Heart left ventricle (tissue), 16 donors: Measurements from ENCODE around the gene ZNF300. TPM values are rescaled to one million over a fixed set of nuclear protein-coding genes. Genes with fewer than 3 reads are reported as not detected.

Experiments
- ATAC-seq, 4 donors: fragments of 200-7000 bp; cut with Tn5 transposase; one replicate each; pipeline ENCODE4 v1.9.1; 2020 to 2022; ENCODE audit warnings: moderate library complexity in 4 of 4, mild to moderate bottlenecking in 3 of 4, moderate number of reproducible peaks in 1 of 4
- DNase-seq, 5 donors: peaks; one replicate each; pipeline ENCODE4 v3.0.0-alpha.2; 2020
- H3K27ac ChIP-seq, 12 donors: fragments of 200-600 bp; sonication (generic) in 4 of 12; one replicate each; pipeline versions ENCODE4 v1.5.0 to v1.8.0; 2016 to 2022; ENCODE audit warnings: mild to moderate bottlenecking in 2 of 12
- H3K27me3 ChIP-seq, 9 donors: fragments of 200-600 bp; sonication (generic) in 2 of 9; one replicate each; pipeline versions ENCODE4 v1.5.1 to v1.8.0; 2016 to 2022; ENCODE audit warnings: mild to moderate bottlenecking in 3 of 9
- H3K36me3 ChIP-seq, 9 donors: fragments of 200-600 bp; sonication (generic) in 2 of 9; one replicate each; pipeline versions ENCODE4 v1.5.0 to v1.8.0; 2018 to 2022; ENCODE audit warnings: mild to moderate bottlenecking in 2 of 9
- H3K4me1 ChIP-seq, 12 donors: fragments of 200-600 bp; sonication (generic) in 4 of 12; one replicate each; pipeline versions ENCODE4 v1.5.0 to v1.8.0; 2016 to 2022; ENCODE audit warnings: mild to moderate bottlenecking in 3 of 12
- H3K4me3 ChIP-seq, 12 donors: fragments of 200-600 bp; sonication (generic) in 4 of 12; one replicate each; pipeline versions ENCODE4 v1.5.0 to v1.8.0; 2017 to 2022; ENCODE audit warnings: mild to moderate bottlenecking in 9 of 12, moderate library complexity in 4 of 12
- H3K9me3 ChIP-seq, 12 donors: fragments of 200-600 bp; sonication (generic) in 4 of 12; one replicate each; pipeline versions ENCODE4 v1.5.0 to v1.8.0; 2016 to 2022; ENCODE audit warnings: mild to moderate bottlenecking in 1 of 12
- POLR2A ChIP-seq, 2 donors: fragments of 450-650 bp; IDR thresholded peaks; one replicate each; pipeline ENCODE4 v1.6.1; 2017; ENCODE audit warnings: antibody characterized with exemption in 2 of 2, mild to moderate bottlenecking in 2 of 2, moderate library complexity in 2 of 2
- WGBS, 4 donors: extraction: QIAGEN DNeasy Blood & Tissue Kit in 2 of 4; methylation state at CpG; one replicate each; pipeline versions ENCODE4 v1.1.5 to v1.1.7; 2013 to 2018; 5-methylcytosine and 5-hydroxymethylcytosine counted together
- intact Hi-C, 10 donors: fragments of 100-400 bp; cut with DNase I; formaldehyde crosslinking; loops; one replicate each; pipeline versions ENCODE4 v1.11.1 to v1.14.2; 2022
- long read RNA-seq, 3 donors: library from polyadenylated mRNA; unstranded; transcript quantifications; one replicate each; pipeline ENCODE4 v2.0.0, GENCODE V29; 2020 to 2021
- polyA plus RNA-seq, 2 donors: library from polyadenylated mRNA; stranded (reverse); fragments of 200-250 nt; gene quantifications; one replicate each; pipeline ENCODE4 v1.2.3, GENCODE V29; 2013
- total RNA-seq, 9 donors: library from RNA; depleted of rRNA in 2 of 9; stranded (reverse); fragments of >200 nt in 2 of 9; fragmentation: NEBNext Ultra II Directional in 3 of 9; extraction: Animal tissue kit (Norgen Biotek cat#: 25700) in 3 of 9; gene quantifications; one replicate each; pipeline versions ENCODE4 v1.1.0 to v1.2.4, GENCODE V29; 2016 to 2023
- TF ChIP-seq, protein P1 (sequence below), 12 donors: fragments of 200-600 bp; sonication (generic) in 4 of 12; IDR thresholded peaks; one replicate each; pipeline versions ENCODE4 v1.5.0 to v1.8.0; 2018 to 2022; ENCODE audit warnings: antibody characterized with exemption in 12 of 12, mild to moderate bottlenecking in 5 of 12
- donor health status: ischemic (EF 13 %, LVEDD 7.1; RV severe dilation, severe dysfunction).
- donor health status: healthy with polysubstance abuse.
- donor health status: DM: no; HTN: yes; CAD: no.
- donor health status: DM: no; HTN: no; CAD: no.
- donor health status: ischemic (EF 25% LVEDD 6.9; RV normal size, moderate dysfunction).
- donor health status: ischemic (EF 25% LVEDD 5.7; RV mildly dilated, moderate dysfunction).
- donor health status: healthy.
- donor health status: DM: yes; HTN: yes; CAD: no.
- donor health status: ischemic (EF 35%, LVEDD 5.7; RV mildly dilated, moderate dysfunction).
- donor health status: nonischemic (EF 11% LVEDD 7.7; RV severe dilation, severe dysfunction).
- donor health status: DM: yes; HTN: yes; CAD: no.
- donor health status: PGD.
- donor health status: ischemic (EF 29% LVEDD 5.4; RV normal size, mild dysfunction).
- donor health status: nonischemic (EF 23%, LVEDD 6.1; RV moderate dilation, normal function).

The ZNF300 gene
- total RNA-seq, result 1 to 10 TPM in 4 of 9 donors, under 1 TPM in 5; 0.30 to 1.3 (median 0.69) TPM
- polyA plus RNA-seq, result 1 to 10 TPM; 1.2 to 1.3 TPM
- long read RNA-seq, donor 1, partial matches to known transcripts, result 0 of 1 reads
- long read RNA-seq, donor 1, other reads (novel, unspliced or antisense), result 1 of 1 reads
- long read RNA-seq, donor 2, partial matches to known transcripts, result 0 of 4 reads
- long read RNA-seq, donor 2, other reads (novel, unspliced or antisense), result 0 of 4 reads
- long read RNA-seq, donor 3, result 0 reads

DNA sequence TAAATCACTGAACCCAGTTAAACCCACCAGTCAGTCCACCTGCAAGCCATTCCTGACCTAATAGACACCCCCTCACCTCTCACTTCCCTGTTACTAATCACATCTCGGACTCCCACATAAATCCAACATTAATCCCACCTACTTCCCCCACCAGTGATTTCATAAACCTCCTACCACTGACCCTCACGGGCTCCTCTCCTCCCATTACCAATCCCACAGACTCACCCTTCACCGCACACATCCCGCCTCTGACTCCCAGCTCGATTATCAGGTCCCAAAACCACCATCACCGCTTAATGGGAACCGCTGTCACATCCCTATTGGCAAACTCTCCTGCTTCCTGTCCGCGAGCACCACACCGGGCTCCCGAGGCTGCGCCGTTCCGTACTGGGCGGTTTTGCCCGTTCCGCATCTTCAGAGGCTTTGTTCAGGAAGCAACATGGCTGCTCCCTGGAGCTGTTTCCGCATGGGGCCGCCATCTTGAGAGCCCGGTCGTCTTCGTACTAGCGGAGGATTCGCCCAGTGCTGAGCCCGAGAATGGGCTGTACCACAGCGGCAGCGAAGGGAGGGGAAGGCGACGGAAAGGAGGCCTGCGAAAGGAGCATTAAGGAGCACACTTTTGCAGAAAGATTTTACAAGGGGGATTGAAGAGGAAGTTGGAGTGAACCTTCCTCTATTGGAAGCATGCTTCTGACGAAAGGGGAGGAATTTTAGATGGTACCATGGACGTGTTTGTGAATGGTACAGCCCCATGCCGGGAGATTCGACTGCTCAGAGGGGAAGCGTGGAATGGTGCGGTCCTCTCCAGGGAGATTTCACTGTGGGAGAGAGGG lies at the start of gene ZNF300:
TSS of gene ZNF300 (minus strand) at position 502 of the 833 bp plus-strand sequence. CDS start 1,825 bp downstream, outside the sequence.
- TF ChIP-seq, protein P1, sequence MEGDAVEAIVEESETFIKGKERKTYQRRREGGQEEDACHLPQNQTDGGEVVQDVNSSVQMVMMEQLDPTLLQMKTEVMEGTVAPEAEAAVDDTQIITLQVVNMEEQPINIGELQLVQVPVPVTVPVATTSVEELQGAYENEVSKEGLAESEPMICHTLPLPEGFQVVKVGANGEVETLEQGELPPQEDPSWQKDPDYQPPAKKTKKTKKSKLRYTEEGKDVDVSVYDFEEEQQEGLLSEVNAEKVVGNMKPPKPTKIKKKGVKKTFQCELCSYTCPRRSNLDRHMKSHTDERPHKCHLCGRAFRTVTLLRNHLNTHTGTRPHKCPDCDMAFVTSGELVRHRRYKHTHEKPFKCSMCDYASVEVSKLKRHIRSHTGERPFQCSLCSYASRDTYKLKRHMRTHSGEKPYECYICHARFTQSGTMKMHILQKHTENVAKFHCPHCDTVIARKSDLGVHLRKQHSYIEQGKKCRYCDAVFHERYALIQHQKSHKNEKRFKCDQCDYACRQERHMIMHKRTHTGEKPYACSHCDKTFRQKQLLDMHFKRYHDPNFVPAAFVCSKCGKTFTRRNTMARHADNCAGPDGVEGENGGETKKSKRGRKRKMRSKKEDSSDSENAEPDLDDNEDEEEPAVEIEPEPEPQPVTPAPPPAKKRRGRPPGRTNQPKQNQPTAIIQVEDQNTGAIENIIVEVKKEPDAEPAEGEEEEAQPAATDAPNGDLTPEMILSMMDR (IDR thresholded peaks at IDR 0.05), result no peak
- TF ChIP-seq POLR2A (IDR thresholded peaks at IDR 0.05), result no peak
- Histone ChIP-seq H3K4me3 (peak within 1 kb of the TSS; percentile 2 to 71 (median 53)), H3K27me3 (no peaks in the 10 kb centered on the region), H3K36me3 (peaks cover 0 to 34% (median 0%) of the 10 kb centered on the region in 9 donors), H3K9me3 (peaks cover 0 to 85% (median 60%) of the 10 kb centered on the region in 12 donors), H3K27ac (peak within 1 kb of the TSS in 10 of 12 donors; percentile 40 to 91 (median 69)), H3K4me1 (peaks cover 0 to 5% (median 0%) of the 10 kb centered on the region in 12 donors)
- DNase-seq (peak; percentile 85 to 91 (median 89)), ATAC-seq (peak; percentile 96 to 100 (median 100))
- WGBS, 4 donors, result 5 to 6% (median 5%) methylated on average over 36 of the region's 36 CpGs
- intact Hi-C loops, result loop anchor here in 1 of 10 donors (5.0 kb wide), 1 partner anchor 33 kb away; no protein-coding TSS in a partner anchor

- WGBS, 4 donors, result 45 to 77% (median 62%) methylated on average over 2 of the region's 2 CpGs
- Histone ChIP-seq H3K27me3 (no peaks in the 10 kb centered on the region), H3K36me3 (peaks cover 0 to 13% (median 0%) of the 10 kb centered on the region in 9 donors), H3K4me3 (no peak overlapping the region), H3K9me3 (peaks cover 0 to 99% (median 69%) of the 10 kb centered on the region in 12 donors), H3K4me1 (peaks cover 0 to 8% (median 0%) of the 10 kb centered on the region in 12 donors), H3K27ac (no peak overlapping the region)
- TF ChIP-seq, protein P1 (IDR thresholded peaks at IDR 0.05), result no peak
- no peak for TF ChIP-seq POLR2A (IDR thresholded peaks at IDR 0.05)
- intact Hi-C loops, result no loop called here
- ATAC-seq (no peak), DNase-seq (no peak)
These were observed 43.8 kb upstream of the ZNF300 start for GRCh38 chr5:150948539-150948938.

- 4 to 9% (median 5%) methylated on average over 34 of the region's 34 CpGs for WGBS, 4 donors
- H3K27ac ChIP-seq, result peak overlapping the region; percentile 75 to 96 (median 87)
- H3K4me1 ChIP-seq, result peaks cover 0 to 8% (median 0%) of the 10 kb centered on the region in 12 donors
- DNase-seq (peak; percentile 86 to 92 (median 87)), ATAC-seq (peak; percentile 98 to 99 (median 99))
- intact Hi-C loops, result no loop called here
- no peak for TF ChIP-seq POLR2A (IDR thresholded peaks at IDR 0.05)
- TF ChIP-seq, protein P1 (IDR thresholded peaks at IDR 0.05), result no peak
- peak overlapping the region; percentile 51 to 83 (median 62) for H3K4me3 ChIP-seq
- H3K27me3 ChIP-seq, result no peaks in the 10 kb centered on the region
- peaks cover 7 to 34% (median 14%) of the 10 kb centered on the region in 9 donors for H3K36me3 ChIP-seq
- H3K9me3 ChIP-seq, result peaks cover 0 to 98% (median 71%) of the 10 kb centered on the region in 12 donors
These were observed 41.6 kb upstream of the ZNF300 start for GRCh38 chr5:150946351-150946905.
